ENCODE results near the gene RTEL1.
"Not testable (repeated sequence)": the region's sequence is repeated elsewhere in the genome, so short reads cannot be mapped to it uniquely, and the experiment has no call there.

The RTEL1 gene

GRCh38 chr20:63702036-63702665, 44.0 kb downstream of the RTEL1 start:
- DNase-seq: no peak

- DNase-seq: no peak
Observed at GRCh38 chr20:63702751-63703470, 44.8 kb downstream of the RTEL1 start.

- DNase-seq: no peak
Observed at GRCh38 chr20:63703471-63703975, 45.4 kb downstream of the RTEL1 start.

GRCh38 chr20:63703976-63704748, 46.0 kb downstream of the RTEL1 start:
- no peak for DNase-seq

- no peak for DNase-seq
Observed at GRCh38 chr20:63704749-63705117, 46.6 kb downstream of the RTEL1 start.

- no peak for DNase-seq
Observed at GRCh38 chr20:63705232-63706026, 47.3 kb downstream of the RTEL1 start.

GRCh38 chr20:63706027-63706695, 48.0 kb downstream of the RTEL1 start:
- no peak for DNase-seq

GRCh38 chr20:63706852-63707557, 48.9 kb downstream of the RTEL1 start:
- peak; percentile 69 for DNase-seq

GRCh38 chr20:63707558-63708300, 49.6 kb downstream of the RTEL1 start, which contains the start of the genes ARFRP1 and ZGPAT:
Gene ARFRP1 (minus strand): TSS chr20:63707976. CDS start chr20:63707091, 885 bp downstream.
Gene ZGPAT (plus strand): TSS chr20:63708039. CDS start chr20:63708581, 542 bp downstream.
- DNase-seq: peak; percentile 91

- DNase-seq: no peak
Observed at GRCh38 chr20:63708301-63709148, 50.4 kb downstream of the RTEL1 start.

- DNase-seq: no peak
Observed at GRCh38 chr20:63709149-63709527, 51.0 kb downstream of the RTEL1 start.

GRCh38 chr20:63711085-63711645, 53.1 kb downstream of the RTEL1 start:
- no peak for DNase-seq

GRCh38 chr20:63712191-63712590, 54.1 kb downstream of the RTEL1 start:
- DNase-seq: no peak

GRCh38 chr20:63714858-63715257, 56.7 kb downstream of the RTEL1 start:
- DNase-seq: no peak

GRCh38 chr20:63718996-63719395, 60.9 kb downstream of the RTEL1 start:
- DNase-seq: no peak

GRCh38 chr20:63722967-63723622, 65.0 kb downstream of the RTEL1 start:
- DNase-seq: not testable (repeated sequence)

- not testable (repeated sequence) for DNase-seq
Observed at GRCh38 chr20:63730189-63730733, 72.1 kb downstream of the RTEL1 start.

GRCh38 chr20:63731410-63731809, 73.3 kb downstream of the RTEL1 start:
- no peak for DNase-seq

Data from CD4-positive, alpha-beta T cell treated with Interleukin-6 for 4 hours (primary cell).